Uterus (tissue), 2 donors: ENCODE results near the gene LHPP.

ENCODE experiments used
- POLR2A ChIP-seq, 2 donors: fragments of 450-650 bp; IDR thresholded peaks; one replicate each; pipeline ENCODE4 v1.6.1; 2016; ENCODE audit warnings: antibody characterized with exemption in 2 of 2, mild to moderate bottlenecking in 1 of 2, moderate library complexity in 1 of 2
- TF ChIP-seq, protein P1 (sequence below), 4 experiments: fragments of 200-600 bp in 2 of 4; fragments of 450-650 bp in 2 of 4; sonication (generic) in 2 of 4; IDR thresholded peaks; one replicate each; pipeline ENCODE4 v1.5.1; 2016 to 2019; ENCODE audit warnings: antibody characterized with exemption in 4 of 4, mild to moderate bottlenecking in 2 of 4, moderate library complexity in 1 of 4

DNA sequence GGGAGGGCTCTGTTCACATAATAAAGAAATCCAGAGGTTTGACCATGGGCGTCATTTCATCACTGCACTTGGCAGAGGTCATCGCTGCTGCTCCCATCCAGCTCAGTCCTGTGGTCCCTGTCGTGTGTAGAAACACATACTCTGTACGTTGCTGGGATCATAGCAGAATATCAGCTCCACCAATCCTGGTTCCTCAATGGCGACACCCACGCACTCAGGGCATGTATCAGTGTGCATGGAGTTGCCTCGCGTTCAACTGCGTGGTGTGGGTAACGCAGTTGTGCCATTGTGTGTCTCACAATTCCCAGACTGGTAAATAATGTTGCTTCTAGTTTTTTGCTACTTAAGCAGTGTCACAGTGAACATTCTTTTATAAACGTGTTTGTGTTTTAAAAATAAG lies 111.1 kb downstream of the LHPP start:
- TF ChIP-seq, protein P1, sequence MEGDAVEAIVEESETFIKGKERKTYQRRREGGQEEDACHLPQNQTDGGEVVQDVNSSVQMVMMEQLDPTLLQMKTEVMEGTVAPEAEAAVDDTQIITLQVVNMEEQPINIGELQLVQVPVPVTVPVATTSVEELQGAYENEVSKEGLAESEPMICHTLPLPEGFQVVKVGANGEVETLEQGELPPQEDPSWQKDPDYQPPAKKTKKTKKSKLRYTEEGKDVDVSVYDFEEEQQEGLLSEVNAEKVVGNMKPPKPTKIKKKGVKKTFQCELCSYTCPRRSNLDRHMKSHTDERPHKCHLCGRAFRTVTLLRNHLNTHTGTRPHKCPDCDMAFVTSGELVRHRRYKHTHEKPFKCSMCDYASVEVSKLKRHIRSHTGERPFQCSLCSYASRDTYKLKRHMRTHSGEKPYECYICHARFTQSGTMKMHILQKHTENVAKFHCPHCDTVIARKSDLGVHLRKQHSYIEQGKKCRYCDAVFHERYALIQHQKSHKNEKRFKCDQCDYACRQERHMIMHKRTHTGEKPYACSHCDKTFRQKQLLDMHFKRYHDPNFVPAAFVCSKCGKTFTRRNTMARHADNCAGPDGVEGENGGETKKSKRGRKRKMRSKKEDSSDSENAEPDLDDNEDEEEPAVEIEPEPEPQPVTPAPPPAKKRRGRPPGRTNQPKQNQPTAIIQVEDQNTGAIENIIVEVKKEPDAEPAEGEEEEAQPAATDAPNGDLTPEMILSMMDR (IDR thresholded peaks at IDR 0.05), result no peak
- TF ChIP-seq POLR2A (IDR thresholded peaks at IDR 0.05), result no peak
